SIG-M5 (cell line): ENCODE data around the gene PRKCZ.

Source experiments
- DNase-seq: peaks from one replicate; lab custom pipeline; 2025; lab: John Stamatoyannopoulos, UW

PRKCZ gene

GRCh38 chr1:2194898-2195673, 144.9 kb downstream of the PRKCZ start:
- no peak for DNase-seq

DNA sequence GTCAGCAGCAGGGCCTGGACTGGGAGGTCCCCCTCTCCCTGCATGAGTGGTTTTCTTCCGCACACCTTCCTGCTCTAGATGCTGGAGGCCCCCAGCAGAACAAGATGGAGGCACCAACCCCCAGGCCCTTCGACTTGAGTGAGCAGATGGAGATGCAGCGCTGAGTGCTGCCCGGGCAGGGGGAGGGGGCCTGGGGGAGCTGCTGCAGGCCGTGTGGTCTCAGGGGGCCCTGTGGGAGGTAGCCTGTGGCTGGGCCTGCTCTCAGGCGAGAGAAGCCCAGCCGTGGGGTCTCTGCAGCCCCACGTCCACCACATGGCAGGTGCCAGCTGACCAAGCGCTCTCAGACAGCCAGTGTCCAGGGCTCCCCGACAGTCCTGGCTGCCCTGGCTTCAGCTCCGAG, 145.6 kb downstream of the PRKCZ start:
- DNase-seq: no peak

GRCh38 chr1:2196901-2197638, 146.9 kb downstream of the PRKCZ start:
- DNase-seq: no peak

DNA sequence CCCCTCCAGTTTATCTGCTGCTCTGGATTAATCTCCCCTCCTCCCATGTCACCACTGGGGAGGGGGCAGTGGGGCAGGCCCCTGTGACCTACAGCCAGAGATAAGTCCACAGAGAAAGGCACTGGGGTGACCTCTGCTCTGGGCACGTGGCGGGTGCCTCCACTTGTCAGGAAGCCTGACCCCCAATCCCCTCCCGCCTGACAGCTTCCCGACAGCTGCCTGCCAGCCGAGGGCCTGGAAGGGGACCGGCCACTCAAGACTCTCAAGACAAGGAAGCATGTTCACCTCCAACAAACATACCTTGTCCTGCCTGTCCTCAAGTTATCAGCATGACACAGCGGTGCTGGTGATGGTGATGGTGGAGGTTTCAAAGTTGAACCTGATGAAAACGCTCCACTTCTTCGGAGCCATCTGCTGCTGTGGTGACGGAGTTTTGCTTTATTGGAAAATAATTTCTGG, 147.5 kb downstream of the PRKCZ start:
- DNase-seq: no peak

DNA sequence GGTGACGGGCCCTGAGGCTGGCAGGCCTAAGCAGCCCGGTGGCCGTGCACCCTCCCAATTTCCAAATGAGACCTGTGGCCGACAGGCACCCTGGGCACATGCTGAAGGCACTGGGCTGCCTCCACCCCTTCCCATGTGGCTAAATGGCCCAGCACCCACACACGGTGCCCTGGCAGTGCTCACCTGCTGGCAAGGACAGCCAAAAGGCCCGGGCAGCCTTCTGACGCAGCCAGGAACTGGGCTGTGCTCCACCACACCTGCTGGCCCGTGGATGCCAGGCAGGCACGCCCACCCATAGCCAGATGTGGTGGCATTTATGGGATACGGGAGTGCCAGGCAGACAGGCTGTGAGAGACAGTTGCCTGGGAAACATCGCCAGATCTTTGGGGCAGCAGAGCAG, 148.4 kb downstream of the PRKCZ start:
- no peak for DNase-seq

- DNase-seq: no peak
Observed at GRCh38 chr1:2199042-2199810, 149.0 kb downstream of the PRKCZ start.

- DNase-seq: no peak
Observed at GRCh38 chr1:2200308-2200943, 150.2 kb downstream of the PRKCZ start.

GRCh38 chr1:2201062-2201461, 150.9 kb downstream of the PRKCZ start:
- DNase-seq: no peak

- DNase-seq: no peak
Observed at GRCh38 chr1:2202008-2202575, 151.9 kb downstream of the PRKCZ start.

DNA sequence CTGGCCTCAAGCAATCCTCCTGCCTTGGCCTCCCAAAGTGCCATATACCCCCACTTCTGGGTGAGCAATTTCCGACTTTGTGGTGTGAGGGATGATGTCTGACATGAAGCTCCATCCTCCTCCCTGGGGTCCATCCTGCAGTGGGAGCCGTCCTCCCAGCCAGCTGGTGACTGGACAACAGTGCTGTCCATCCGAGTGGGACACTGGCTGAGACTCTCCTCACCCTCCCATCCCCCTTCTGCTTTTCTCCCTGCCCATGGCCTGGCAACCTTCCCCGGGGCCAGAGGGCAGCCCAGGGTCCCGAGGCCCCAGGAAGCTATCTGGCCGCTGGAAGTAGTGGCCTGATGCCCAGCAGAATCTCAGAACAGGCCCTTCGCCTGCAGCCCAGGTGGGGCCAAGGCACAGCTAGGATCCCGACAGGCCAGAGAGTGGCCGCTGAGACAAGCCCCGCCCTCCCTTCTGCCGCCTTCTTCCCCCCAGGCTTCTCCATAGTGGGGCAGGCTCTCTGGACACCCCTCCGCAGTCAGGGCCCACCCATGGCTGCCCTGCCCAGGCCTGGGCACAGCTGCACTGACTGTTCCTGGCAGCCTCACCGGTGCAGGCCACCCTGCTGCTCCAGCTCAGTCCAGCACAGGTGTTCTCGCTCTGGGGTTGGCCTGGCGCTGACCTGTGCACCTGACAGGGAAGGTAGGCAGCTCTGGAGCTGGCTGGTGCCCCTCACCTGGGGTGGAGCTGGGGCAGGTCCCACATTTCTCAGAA, 152.8 kb downstream of the PRKCZ start:
- no peak for DNase-seq

DNA sequence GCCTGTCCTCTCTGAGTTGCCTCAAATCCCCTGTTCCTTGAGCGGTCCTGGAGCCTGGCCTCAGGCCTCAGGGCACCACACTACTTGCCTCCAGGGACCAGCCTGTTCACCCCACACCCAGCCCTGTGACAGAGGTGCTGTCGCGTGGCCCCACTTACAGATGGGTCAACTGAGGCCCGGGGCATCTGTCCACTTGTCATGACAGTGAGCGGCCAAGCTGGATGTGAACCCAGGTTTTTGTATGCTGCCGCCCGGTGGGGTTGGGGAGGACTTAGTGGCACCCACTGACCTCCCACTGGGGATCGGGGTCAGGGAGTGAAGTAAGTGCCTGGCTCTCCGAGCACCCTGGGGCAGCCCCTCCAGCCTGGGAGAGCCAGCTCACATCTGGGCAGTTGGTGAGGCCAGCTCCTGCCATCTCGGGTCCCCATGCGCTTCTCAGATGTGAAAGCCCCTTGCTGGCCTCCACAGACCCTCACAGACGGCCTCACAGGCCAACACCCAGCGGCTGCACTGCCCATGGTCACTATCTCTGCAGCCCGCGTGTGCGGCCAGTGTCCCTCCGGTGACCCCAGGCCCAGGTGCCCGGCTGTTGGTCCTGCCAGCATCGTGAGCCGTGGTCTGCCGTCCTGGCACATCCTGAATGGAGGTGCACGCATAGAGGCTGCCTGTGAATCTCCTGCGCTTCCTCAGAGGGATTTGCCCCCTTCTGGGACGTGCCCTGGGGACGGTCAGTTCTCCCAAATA, 153.6 kb downstream of the PRKCZ start:
- DNase-seq: no peak

DNA sequence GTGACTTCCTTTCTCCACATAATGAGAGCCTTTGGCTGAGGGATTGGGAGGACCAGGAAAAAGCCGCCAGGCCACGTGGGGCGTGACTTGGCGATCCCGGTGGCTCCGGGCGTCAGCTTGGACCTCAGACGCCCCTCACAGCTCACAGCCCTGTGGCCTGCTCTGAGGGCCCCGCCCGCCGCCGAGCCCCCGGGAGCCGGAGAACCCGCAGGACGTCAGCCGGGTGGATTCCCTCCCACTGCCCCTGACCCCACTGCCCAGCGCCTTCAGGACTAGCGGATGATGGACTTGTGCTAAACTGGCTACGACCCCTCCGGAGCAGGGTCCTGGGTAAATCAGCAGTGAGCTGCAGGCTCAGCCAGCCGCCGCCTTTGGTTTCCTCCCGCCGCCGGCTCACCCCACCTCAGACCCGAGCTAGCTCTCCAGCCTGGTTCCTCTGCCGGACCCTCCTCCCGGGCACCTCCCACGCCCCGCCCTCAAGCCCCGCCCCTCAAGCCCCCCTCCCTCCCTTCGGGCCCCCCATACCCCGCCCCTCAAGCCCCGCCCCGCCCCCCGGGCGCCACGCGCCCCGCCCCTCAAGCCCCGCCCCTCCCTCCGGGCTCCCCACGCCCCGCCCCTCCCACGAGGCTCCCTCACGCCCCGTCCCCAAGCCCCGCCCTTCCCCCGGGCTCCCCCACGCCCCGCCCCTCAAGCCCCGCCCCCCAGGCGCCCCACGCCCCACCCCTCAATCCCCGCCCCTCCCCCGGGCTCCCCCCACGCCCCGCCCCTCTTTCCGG, 154.4 kb downstream of the PRKCZ start:
- no peak for DNase-seq

- no peak for DNase-seq
Observed at GRCh38 chr1:2205191-2205952, 155.2 kb downstream of the PRKCZ start.

- DNase-seq: no peak
Observed at GRCh38 chr1:2206813-2207487, 156.7 kb downstream of the PRKCZ start.

DNA sequence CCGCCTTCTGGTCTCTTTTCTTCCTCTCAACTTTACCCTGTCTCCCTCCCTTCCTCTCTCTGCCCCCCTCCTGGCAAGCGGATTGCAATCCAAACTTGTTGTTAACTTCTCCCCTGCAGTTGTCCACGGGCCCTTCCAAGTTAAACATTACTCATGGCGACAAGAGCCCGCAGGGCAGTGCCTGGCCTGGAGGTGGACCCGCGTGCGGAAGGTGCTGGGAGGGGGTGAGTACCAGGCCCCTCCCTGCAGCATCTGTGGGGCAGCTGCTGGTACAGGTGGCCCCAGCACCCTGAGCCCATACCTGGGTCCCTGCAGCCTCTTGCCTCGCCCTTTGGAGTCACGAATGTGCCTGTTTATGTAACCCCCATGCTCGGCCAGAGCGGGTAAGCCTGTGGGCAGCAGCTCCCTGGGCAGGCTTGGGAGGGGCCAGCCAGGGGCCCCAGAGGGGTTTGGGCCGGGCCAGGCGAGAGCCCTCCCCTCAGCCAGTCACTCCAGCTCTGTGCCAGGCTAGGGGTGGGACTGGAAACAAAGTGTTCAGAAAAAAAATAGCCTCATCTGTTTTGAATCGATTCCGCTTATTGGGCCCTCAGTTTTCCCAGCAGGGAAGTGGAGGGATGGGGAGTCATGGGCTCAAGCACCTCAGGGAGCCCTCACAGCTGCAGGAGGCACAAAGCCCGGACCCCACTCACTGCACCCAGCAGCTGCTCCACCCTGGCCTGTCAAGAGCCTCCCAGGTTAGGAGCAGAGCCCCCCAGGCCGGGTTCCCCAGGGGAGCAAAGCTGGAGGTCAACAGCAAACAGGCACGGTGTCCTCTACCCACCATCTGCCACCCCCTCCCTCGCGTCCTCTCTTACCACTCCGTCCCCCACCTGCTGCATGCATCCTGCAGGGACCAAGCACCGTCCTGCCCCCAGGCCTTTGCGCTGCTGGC, 158.4 kb downstream of the PRKCZ start:
- no peak for DNase-seq

DNA sequence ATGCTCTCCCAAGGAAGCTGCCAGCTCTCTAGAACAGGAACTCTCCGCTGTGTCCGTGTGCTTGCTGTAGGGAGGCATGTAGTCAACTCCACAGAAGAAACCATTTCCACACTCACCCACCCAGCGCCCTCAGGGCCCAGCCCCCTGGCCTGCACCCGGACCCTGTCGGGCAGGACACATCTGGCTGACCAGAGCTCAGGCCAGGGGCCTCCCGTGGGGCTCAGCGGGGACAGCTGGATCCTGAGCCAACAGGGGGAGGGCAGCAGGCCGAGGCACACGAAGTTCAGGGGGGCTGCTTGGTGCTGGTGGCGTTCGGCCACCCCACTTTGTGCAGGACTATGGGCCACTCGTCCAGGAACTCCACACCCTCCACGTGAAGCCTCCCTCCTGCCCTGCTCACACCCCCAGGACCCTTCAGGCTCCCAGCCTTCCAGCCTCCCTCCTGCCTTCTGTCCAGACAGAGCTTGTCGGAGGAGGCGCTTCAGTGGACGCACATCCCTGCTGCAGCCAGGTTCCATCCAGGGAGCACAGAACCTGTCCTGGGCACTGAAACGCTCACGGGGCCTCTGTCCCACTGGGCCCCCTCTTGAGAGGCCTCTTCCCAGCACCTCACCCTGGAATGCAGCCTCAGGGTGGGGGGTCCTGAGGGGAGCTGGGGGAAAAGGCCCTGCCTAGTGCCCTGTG, 159.3 kb downstream of the PRKCZ start:
- DNase-seq: no peak
